Activated CD8-positive, alpha-beta memory T cell treated with anti-CD3 and anti-CD28 coated beads, Interleukin-2, amount 50 U/mL, for 24 hours (primary cell): ENCODE measurements around the gene ZNF331.
A peak's percentile ranks its signal among the peaks of the same experiment; 100 is the strongest.
"Not testable (repeated sequence)": the region's sequence is repeated elsewhere in the genome, so short reads cannot be mapped to it uniquely, and the experiment has no call there.

Source experiments
- DNase-seq: peaks from one replicate; pipeline ENCODE4 v3.0.0-alpha.2; 2020; ENCODE audit errors: extremely low read depth

ZNF331 gene

DNA sequence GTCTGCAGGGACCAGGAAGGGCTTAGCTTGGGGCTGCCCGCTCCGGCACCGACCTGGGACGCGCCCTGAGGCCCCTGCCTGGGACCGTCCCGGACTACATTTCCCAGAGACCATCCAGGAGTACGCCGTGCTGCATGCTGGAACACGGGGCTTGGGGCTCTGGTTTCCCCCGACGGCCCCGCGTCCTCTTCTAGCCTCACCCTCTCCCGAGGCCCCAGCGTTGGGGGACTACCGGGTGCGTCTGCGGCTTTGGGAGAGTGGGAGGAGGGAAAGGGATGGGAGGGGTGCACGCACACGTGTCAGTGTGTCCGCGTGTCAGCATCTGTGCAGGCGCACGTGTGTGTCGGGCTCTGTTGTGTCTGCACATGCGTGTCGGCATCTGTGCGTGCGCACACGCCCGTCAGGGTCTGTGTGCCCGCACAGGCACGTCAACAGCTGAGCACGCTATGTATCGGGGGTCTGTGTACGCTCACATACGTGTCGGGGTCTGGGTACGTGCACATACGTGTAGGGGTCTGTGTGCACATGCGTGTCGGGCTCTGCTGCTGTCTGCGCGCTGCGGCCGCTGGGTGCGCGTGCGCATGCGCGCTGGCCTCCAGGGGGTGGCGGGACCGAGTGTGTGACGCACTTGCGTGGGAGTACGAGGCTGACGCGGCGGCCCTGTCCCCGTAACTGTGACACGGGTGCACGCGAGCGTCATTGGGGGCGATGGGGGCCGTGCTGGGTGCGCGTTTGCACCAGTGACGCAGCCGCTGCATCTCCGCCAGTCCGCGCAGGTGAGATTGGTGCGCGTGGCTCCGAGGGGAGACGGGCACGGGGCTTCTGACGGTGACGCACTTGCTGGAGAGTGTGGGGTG, at the start of gene ZNF331:
TSS of gene ZNF331 (plus strand) at position 625 of the 857 bp plus-strand sequence. CDS start 31,232 bp downstream, outside the sequence.
- DNase-seq = peak; percentile 64

DNA sequence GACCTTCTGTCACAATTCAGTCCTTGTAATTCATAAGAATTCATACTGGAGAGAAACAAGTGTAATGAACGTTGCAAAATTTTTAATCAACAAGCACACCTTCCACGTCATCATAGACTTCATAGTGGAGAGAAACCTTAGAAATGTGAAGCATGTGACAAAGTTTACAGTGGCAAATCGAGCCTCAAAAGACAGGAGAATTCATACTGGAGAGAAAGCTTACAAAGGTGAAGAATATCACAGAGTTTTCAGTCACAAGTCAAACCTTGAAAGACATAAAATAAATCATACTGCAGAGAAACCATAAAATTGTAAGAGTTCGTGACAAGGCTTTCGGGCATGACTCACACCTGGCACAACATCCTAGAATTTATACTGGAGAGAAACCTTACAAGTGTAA, 45.8 kb upstream of the ZNF331 start:
- no peak for DNase-seq

- DNase-seq = not testable (repeated sequence)
Measured at GRCh38 chr19:53497311-53498023, 40.5 kb upstream of the ZNF331 start.

DNA sequence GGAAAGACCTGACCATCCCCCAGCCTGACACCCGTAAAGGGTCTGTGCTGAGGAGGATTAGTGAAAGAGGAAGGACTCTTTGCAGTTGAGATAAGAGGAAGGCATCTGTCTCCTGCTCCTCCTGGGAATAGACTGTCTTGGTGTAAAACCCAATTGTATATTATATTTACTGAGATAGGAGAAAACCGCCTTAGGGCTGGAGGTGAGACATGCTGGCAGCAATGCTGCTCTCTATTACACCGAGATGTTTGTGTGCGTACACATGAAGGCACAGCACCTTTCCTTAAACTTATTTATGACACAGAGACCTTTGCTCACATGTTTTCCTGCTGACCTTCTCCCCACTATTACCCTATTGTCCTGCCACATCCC, 39.9 kb upstream of the ZNF331 start:
- not testable (repeated sequence) for DNase-seq

- not testable (repeated sequence) for DNase-seq
Measured at GRCh38 chr19:53503151-53503550, 34.8 kb upstream of the ZNF331 start.

DNA sequence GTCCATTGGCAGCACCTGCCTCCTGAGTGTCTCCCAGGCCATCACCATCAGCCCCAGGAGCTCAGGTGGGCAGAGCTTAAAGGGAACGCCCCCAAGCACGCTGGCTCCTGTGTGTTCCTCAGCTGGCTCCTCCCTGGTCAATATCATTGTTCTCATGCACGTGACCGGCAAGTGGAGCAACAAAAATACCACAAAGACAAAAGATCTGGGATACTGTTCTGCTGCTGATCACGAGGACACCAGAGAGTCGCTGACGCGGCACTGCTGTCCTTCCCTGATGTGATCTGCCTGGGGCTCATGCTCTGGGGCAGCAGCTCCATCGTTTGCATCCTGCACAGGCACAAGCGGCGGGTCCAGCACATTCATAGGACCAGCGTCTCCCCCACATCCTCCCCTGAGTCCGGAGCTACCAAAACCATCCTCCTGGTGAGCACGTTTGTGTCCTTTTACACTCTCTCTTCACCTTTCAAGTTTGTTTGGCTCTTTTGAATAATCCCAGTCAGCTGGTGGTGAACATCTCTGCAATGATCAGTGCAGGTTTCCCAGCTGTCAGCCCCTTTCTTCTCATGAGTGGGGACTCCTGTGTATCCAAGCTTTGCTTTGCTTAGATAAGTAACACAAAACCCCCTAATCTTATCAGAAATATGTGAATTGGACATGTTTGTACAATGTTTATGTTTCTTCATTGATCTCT, 34.1 kb upstream of the ZNF331 start:
- not testable (repeated sequence) for DNase-seq

- not testable (repeated sequence) for DNase-seq
Measured at GRCh38 chr19:53504365-53504703, 33.6 kb upstream of the ZNF331 start.

DNA sequence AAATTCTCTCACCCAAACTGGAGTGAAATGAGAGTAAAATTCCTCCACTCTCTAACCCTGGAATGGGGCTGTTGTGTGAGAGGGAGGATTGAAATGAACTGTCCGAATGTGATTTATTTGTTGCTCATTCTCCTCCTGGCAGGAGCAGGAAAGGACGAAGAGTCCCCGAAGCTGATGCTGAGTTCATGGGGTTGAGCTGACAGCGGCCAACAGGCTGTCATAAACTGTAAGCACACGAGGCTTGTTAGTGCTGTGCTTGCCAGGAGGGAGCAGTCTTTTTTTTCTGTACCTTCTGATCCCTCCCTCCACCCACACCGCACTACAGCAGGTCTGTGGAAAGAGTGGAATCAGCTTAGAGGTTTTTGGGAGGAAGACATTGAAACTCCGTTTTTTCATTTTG, 33.1 kb upstream of the ZNF331 start:
- DNase-seq = no peak

DNA sequence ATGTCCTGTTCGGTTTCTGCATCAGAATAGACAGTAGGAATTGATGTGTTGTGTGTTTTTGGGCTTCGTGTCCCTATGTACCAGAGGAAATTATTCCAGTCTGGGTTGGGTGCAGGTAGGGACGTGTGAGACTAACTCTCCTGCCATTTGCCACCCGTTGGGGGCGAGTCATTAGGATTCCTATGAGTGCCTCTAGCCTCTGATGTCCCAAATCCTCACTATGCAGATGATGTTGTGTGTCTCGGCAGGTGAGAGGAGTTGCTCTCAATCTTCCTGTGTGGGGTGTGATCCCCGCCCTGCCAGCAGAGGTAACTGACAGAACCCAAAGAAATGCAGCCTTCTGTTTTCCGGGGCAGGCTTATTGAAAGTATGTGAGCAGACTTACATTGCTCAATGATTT, 31.2 kb upstream of the ZNF331 start:
- DNase-seq = no peak

GRCh38 chr19:53507523-53508442, 30.2 kb upstream of the ZNF331 start:
- no peak for DNase-seq

GRCh38 chr19:53509443-53509842, 28.5 kb upstream of the ZNF331 start:
- no peak for DNase-seq

DNA sequence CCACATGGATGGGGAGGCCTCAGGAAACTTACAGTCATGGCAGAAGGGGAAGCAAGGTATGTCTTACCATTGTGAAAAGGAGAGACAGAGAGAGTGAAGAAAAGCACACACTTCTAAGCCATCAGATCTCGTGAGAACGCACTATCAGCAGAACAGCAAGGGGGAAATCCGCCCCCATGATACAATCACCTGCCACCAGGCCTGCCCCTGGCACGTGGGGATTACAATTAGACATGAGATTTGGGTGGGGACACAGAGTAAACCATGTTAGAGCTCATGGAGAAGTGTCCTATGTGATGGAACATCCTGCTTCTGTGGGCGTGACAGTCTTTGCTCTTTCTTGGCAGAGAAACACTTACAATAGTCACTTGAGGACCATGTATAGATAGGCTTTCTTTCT, 28.1 kb upstream of the ZNF331 start:
- no peak for DNase-seq

DNA sequence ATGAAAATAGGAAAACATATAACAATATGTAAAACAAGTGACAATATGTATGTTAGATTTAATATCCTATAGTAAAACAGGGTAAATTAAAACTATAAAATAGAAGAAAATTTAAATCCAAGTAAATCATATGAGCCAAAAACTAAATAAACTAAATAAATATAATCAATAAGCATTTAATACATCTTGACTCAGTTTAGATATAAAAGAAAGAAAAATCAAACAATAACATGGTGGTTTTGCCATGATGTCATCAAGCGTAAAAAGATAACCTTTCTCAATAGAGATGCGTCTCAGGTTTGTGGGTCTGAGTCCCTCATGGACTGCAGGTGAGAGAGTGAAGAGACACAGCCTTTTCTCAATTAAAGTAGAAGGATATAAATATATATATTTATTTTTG, 26.6 kb upstream of the ZNF331 start:
- no peak for DNase-seq

GRCh38 chr19:53511933-53512374, 26.0 kb upstream of the ZNF331 start:
- no peak for DNase-seq

- DNase-seq = not testable (repeated sequence)
Measured at GRCh38 chr19:53515047-53515446, 22.9 kb upstream of the ZNF331 start.

- DNase-seq = no peak
Measured at GRCh38 chr19:53517114-53517741, 20.7 kb upstream of the ZNF331 start.

DNA sequence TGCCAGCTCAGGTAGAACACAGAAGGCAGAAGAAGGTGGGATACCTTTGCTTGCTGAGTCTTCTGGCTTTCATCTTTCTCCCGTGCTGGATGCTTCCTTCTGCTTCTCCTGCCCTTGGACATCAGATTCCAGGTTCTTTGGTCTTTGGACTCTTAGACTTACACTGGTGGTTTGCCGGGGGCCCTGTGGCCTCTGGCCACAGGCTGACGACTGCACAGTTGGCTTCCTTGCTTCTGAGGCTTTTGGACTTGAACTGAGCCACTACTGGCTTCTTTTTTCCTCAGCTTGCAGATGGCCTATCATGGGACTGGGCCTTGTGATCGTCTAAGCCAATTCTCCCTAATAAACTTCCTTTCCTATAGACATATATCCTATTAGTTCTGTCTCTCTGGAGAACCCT, 19.8 kb upstream of the ZNF331 start:
- no peak for DNase-seq

GRCh38 chr19:53518716-53519115, 19.2 kb upstream of the ZNF331 start:
- no peak for DNase-seq

- no peak for DNase-seq
Measured at GRCh38 chr19:53519446-53519845, 18.5 kb upstream of the ZNF331 start.

DNA sequence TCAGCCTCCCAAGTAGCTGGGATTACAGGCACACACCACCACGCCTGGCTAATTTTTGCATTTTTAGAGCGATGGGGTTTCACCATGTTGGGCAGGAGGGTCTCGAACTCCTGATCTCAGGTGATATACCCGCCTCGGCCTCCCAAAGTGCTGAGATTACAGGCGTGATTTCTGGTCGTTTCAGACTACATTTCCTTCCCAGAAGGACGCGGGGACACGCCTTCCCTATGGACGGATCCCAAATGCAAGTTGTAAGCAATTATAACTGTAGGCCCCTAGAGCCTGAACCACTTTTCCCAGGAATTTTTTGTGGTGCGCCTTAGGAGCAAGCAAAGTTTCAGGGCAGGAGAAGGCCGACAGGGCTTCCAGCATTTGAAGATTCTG, 17.8 kb upstream of the ZNF331 start:
- no peak for DNase-seq
